Activated CD8-positive, alpha-beta T cell treated with anti-CD3 and anti-CD28 coated beads for 36 hours (primary cell): ENCODE data around the gene ZIC2. TPM values are rescaled to one million over a fixed set of nuclear protein-coding genes. Genes with fewer than 3 reads are reported as not detected.

ENCODE experiments used
- ATAC-seq: fragments of 200-7000 bp; cut with Tn5 transposase; one replicate; pipeline ENCODE4 v1.10.0; 2021; ENCODE audit warnings: mild to moderate bottlenecking, moderate library complexity
- CTCF ChIA-PET: fragments of 350-600 bp; sonication (Branson Sonifier 250); formaldehyde crosslinking; loops from one replicate; lab custom pipeline; 2021; ENCODE audit warnings: antibody characterized with exemption; lab: Charles Lee
- POLR2A ChIA-PET: fragments of 350-600 bp; sonication (Branson Sonifier 250); formaldehyde crosslinking; loops from one replicate; lab custom pipeline; 2021; ENCODE audit warnings: antibody characterized with exemption; lab: Charles Lee
- DNase-seq: peaks from one replicate; pipeline ENCODE4 v3.0.0-alpha.2; 2020
- H3K27ac Mint-ChIP-seq: one replicate; pipeline ENCODE4 v1.8.0; 2021; ENCODE audit warnings: mild to moderate bottlenecking, mixed read lengths
- H3K27me3 Mint-ChIP-seq: one replicate; pipeline ENCODE4 v1.8.0; 2021; ENCODE audit warnings: mixed read lengths
- H3K36me3 Mint-ChIP-seq: one replicate; pipeline ENCODE4 v1.8.0; 2021; ENCODE audit warnings: low read depth, mixed read lengths
- H3K4me1 Mint-ChIP-seq: one replicate; pipeline ENCODE4 v1.8.0; 2021; ENCODE audit warnings: low read depth, mixed read lengths
- H3K4me3 Mint-ChIP-seq: one replicate; pipeline ENCODE4 v1.8.0; 2021; ENCODE audit warnings: mild to moderate bottlenecking, moderate library complexity, mixed read lengths
- H3K9me3 Mint-ChIP-seq: one replicate; pipeline ENCODE4 v1.8.0; 2021; ENCODE audit warnings: mixed read lengths
- intact Hi-C: fragments of 100-400 bp; cut with micrococcal nuclease; formaldehyde crosslinking; loops from one replicate; pipeline ENCODE4 v1.10.0; 2022
- total RNA-seq, 2 experiments: library from RNA; stranded (reverse); gene quantifications; one replicate each; pipeline ENCODE4 v1.2.3, GENCODE V29; 2021
- TF ChIP-seq, protein P1 (sequence below): fragments of 200-600 bp; IDR thresholded peaks from one replicate; pipeline ENCODE4 v1.8.0; 2022; ENCODE audit warnings: antibody characterized with exemption, mild to moderate bottlenecking

Gene ZIC2
- total RNA-seq, 2 experiments from 2014 or later = not detected

DNA sequence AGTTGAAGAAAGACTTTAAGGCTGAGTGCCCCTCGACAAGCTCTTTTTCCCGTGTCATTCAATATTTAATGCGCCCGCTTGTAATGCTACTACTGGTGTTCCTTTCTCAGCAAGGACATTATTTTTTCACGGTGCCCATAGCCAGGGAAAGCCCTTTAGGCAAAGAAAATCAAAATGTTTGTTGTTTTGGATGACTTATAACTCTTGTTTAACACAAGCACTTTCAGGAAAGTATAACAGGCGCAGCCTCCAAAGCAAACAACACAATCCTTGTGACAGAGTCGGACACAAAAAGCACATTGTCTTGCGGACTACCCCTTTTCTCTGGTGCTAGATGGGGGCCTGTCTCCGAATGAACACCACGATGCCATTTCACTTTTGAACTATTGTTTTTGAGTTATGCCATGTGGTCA lies 22.5 kb upstream of the ZIC2 start:
- intact Hi-C loops = loop anchor here (5.0 kb wide), 1 partner anchor 33 kb away; no protein-coding TSS in a partner anchor

GRCh38 chr13:99959540-99960230 lies 21.9 kb upstream of the ZIC2 start:
- intact Hi-C loops = loop anchor here (5.0 kb wide), 1 partner anchor 33 kb away; no protein-coding TSS in a partner anchor
- ATAC-seq = peak; percentile 20
- Mint-ChIP-seq H3K4me3 (peak overlapping the region; percentile 40), H3K9me3 (no peaks in the 10 kb centered on the region), H3K4me1 (peaks cover 16% of the 10 kb centered on the region), H3K27ac (no peak overlapping the region), H3K27me3 (peaks cover 79% of the 10 kb centered on the region), H3K36me3 (no peaks in the 10 kb centered on the region)
- CTCF ChIA-PET = interaction anchor here (1.2 kb wide), 1 partner anchor 68 kb away, joined by 3 read pairs; no protein-coding TSS in a partner anchor
- POLR2A ChIA-PET = no interaction called here
- TF ChIP-seq, protein P1, sequence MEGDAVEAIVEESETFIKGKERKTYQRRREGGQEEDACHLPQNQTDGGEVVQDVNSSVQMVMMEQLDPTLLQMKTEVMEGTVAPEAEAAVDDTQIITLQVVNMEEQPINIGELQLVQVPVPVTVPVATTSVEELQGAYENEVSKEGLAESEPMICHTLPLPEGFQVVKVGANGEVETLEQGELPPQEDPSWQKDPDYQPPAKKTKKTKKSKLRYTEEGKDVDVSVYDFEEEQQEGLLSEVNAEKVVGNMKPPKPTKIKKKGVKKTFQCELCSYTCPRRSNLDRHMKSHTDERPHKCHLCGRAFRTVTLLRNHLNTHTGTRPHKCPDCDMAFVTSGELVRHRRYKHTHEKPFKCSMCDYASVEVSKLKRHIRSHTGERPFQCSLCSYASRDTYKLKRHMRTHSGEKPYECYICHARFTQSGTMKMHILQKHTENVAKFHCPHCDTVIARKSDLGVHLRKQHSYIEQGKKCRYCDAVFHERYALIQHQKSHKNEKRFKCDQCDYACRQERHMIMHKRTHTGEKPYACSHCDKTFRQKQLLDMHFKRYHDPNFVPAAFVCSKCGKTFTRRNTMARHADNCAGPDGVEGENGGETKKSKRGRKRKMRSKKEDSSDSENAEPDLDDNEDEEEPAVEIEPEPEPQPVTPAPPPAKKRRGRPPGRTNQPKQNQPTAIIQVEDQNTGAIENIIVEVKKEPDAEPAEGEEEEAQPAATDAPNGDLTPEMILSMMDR = no peak
- no peak for DNase-seq

More for the DNA sequence above, 22.5 kb upstream of the ZIC2 start:
- ATAC-seq (no peak), DNase-seq (no peak)
- H3K27me3 Mint-ChIP-seq = peaks cover 81% of the 10 kb centered on the region
- peaks cover 16% of the 10 kb centered on the region for H3K4me1 Mint-ChIP-seq
- POLR2A ChIA-PET = interaction anchor here (1.9 kb wide), 1 partner anchor 30 kb away, joined by 4 read pairs; no protein-coding TSS in a partner anchor
- no peaks in the 10 kb centered on the region for H3K36me3 Mint-ChIP-seq
- H3K4me3 Mint-ChIP-seq = no peak overlapping the region
- TF ChIP-seq, protein P1 = no peak
- H3K27ac Mint-ChIP-seq = no peak overlapping the region
- CTCF ChIA-PET = interaction anchor here (1.2 to 2.9 kb wide), 4 partner anchors 17 to 557 kb away, joined by 3 to 8 read pairs (median 4); no protein-coding TSS in a partner anchor
- H3K9me3 Mint-ChIP-seq = no peaks in the 10 kb centered on the region

DNA sequence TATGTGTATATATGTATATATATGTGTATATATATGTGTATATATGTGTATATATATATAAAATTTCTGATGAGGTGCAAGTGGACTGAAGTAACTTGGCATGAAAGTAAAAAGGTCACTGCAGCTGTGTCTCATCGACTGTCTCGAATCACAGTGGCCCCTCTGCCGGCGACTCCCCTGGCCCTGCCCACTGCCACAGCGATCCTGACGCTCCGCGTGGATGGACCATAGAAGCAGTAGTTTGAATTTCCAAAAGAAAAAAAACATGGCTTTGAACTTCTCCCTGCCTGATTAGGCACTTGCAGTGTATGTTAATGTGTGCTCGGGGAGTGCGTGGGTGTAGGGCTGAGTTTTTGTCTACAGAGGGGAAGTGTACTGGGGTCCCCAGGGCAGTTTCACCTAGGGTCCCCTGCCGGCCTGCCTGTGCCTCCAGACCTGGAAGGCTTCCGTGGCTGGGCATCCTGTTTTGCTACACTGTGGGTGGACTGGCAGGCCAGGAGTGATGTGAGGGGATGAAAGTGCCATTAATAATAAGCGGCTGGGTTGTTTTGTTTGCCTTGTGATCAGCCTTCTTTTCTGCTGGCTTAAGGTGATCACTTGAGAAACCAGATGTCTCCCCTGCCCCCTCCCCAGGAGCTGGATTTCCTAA lies 20.8 kb upstream of the ZIC2 start:
- ChIA-PET POLR2A (no interaction called here), CTCF (no interaction called here)
- no peak overlapping the region for H3K27ac Mint-ChIP-seq
- TF ChIP-seq, protein P1 = no peak
- intact Hi-C loops = no loop called here
- H3K4me1 Mint-ChIP-seq = peaks cover 16% of the 10 kb centered on the region
- ATAC-seq = no peak
- no peak overlapping the region for H3K4me3 Mint-ChIP-seq
- no peaks in the 10 kb centered on the region for H3K36me3 Mint-ChIP-seq
- H3K27me3 Mint-ChIP-seq = peaks cover 74% of the 10 kb centered on the region
- DNase-seq = no peak
- H3K9me3 Mint-ChIP-seq = no peaks in the 10 kb centered on the region

DNA sequence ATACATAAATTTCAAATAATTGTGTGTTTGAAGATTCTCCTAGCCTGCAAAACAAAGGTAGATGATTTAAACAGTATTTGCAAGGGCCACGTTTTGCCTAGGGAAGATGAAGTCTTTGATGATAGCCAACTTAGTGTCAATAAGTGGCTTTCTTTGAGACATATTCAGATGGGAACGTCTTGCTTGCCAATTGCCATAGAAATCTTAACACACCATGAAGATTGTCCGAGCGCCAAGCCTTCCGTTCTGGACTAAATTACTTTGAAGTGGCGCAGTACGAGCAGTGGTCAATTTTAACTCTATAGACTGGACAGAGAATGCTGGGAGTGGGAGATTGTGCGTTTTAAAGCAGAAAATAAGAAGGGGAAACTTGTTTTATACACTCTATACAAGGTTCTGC lies 19.9 kb upstream of the ZIC2 start:
- Mint-ChIP-seq H3K4me3 (no peak overlapping the region), H3K27me3 (peaks cover 75% of the 10 kb centered on the region), H3K9me3 (no peaks in the 10 kb centered on the region), H3K4me1 (peaks cover 11% of the 10 kb centered on the region), H3K36me3 (no peaks in the 10 kb centered on the region), H3K27ac (no peak overlapping the region)
- TF ChIP-seq, protein P1 = no peak
- intact Hi-C loops = no loop called here
- DNase-seq (no peak), ATAC-seq (no peak)
- ChIA-PET POLR2A (interaction anchor here (1.0 kb wide), 1 partner anchor 31 kb away, joined by 3 read pairs; no protein-coding TSS in a partner anchor), CTCF (no interaction called here)

GRCh38 chr13:99962242-99962641 lies 19.3 kb upstream of the ZIC2 start:
- ATAC-seq = no peak
- intact Hi-C loops = no loop called here
- Mint-ChIP-seq H3K4me3 (no peak overlapping the region), H3K27ac (no peak overlapping the region), H3K9me3 (no peaks in the 10 kb centered on the region), H3K27me3 (peaks cover 75% of the 10 kb centered on the region), H3K36me3 (no peaks in the 10 kb centered on the region), H3K4me1 (peaks cover 5% of the 10 kb centered on the region)
- POLR2A ChIA-PET = interaction anchor here (1.0 kb wide), 1 partner anchor 30 kb away, joined by 3 read pairs; no protein-coding TSS in a partner anchor
- TF ChIP-seq, protein P1 = no peak
- no peak for DNase-seq
- CTCF ChIA-PET = no interaction called here
